Lower leg skin (tissue), 4 donors: ENCODE results near the gene KIF1B. TPM values are rescaled to one million over a fixed set of nuclear protein-coding genes. Genes with fewer than 3 reads are reported as not detected.
A peak's percentile ranks its signal among the peaks of the same experiment; 100 is the strongest.

ENCODE experiments used
- DNase-seq, 2 donors: peaks; one replicate each; pipeline ENCODE4 v3.0.0-alpha.2; 2019; ENCODE audit warnings: low spot score in 2 of 2
- H3K4me3 ChIP-seq: fragments of 200-600 bp; sonication (generic); 2 replicates; pipeline ENCODE4 v1.5.1; 2017; ENCODE audit warnings: mild to moderate bottlenecking, low read depth; ENCODE audit not compliant: poor library complexity, severe bottlenecking
- CTCF ChIP-seq, 3 donors: fragments of 450-650 bp; IDR thresholded peaks; one replicate each; pipeline ENCODE4 v1.5.1; 2016; ENCODE audit warnings: antibody characterized with exemption in 3 of 3, mild to moderate bottlenecking in 3 of 3, moderate library complexity in 2 of 3
- POLR2A ChIP-seq, 2 donors: fragments of 450-650 bp; IDR thresholded peaks; one replicate each; pipeline ENCODE4 v1.6.1; 2016 to 2017; ENCODE audit warnings: antibody characterized with exemption in 2 of 2, mild to moderate bottlenecking in 1 of 2, moderate library complexity in 1 of 2
- WGBS, 2 donors: methylation state at CpG; one replicate each; pipeline ENCODE4 v1.1.5; 2018; 5-methylcytosine and 5-hydroxymethylcytosine counted together
- intact Hi-C: fragments of 100-400 bp; cut with DNase I; formaldehyde crosslinking; loops from one replicate; pipeline ENCODE4 v1.15.0; 2023; ENCODE audit warnings: low total_unique reads
- total RNA-seq, 4 donors: library from RNA; depleted of rRNA; stranded (reverse); fragments of >200 nt; gene quantifications; one replicate each; pipeline ENCODE4 v1.1.0, GENCODE V29; 2016

Gene KIF1B, protein sequence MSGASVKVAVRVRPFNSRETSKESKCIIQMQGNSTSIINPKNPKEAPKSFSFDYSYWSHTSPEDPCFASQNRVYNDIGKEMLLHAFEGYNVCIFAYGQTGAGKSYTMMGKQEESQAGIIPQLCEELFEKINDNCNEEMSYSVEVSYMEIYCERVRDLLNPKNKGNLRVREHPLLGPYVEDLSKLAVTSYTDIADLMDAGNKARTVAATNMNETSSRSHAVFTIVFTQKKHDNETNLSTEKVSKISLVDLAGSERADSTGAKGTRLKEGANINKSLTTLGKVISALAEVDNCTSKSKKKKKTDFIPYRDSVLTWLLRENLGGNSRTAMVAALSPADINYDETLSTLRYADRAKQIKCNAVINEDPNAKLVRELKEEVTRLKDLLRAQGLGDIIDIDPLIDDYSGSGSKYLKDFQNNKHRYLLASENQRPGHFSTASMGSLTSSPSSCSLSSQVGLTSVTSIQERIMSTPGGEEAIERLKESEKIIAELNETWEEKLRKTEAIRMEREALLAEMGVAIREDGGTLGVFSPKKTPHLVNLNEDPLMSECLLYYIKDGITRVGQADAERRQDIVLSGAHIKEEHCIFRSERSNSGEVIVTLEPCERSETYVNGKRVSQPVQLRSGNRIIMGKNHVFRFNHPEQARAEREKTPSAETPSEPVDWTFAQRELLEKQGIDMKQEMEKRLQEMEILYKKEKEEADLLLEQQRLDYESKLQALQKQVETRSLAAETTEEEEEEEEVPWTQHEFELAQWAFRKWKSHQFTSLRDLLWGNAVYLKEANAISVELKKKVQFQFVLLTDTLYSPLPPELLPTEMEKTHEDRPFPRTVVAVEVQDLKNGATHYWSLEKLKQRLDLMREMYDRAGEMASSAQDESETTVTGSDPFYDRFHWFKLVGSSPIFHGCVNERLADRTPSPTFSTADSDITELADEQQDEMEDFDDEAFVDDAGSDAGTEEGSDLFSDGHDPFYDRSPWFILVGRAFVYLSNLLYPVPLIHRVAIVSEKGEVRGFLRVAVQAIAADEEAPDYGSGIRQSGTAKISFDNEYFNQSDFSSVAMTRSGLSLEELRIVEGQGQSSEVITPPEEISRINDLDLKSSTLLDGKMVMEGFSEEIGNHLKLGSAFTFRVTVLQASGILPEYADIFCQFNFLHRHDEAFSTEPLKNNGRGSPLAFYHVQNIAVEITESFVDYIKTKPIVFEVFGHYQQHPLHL (N-terminal part only)
- total RNA-seq: 10 to 100 TPM; 44.1 to 53.1 (median 46.0) TPM

DNA sequence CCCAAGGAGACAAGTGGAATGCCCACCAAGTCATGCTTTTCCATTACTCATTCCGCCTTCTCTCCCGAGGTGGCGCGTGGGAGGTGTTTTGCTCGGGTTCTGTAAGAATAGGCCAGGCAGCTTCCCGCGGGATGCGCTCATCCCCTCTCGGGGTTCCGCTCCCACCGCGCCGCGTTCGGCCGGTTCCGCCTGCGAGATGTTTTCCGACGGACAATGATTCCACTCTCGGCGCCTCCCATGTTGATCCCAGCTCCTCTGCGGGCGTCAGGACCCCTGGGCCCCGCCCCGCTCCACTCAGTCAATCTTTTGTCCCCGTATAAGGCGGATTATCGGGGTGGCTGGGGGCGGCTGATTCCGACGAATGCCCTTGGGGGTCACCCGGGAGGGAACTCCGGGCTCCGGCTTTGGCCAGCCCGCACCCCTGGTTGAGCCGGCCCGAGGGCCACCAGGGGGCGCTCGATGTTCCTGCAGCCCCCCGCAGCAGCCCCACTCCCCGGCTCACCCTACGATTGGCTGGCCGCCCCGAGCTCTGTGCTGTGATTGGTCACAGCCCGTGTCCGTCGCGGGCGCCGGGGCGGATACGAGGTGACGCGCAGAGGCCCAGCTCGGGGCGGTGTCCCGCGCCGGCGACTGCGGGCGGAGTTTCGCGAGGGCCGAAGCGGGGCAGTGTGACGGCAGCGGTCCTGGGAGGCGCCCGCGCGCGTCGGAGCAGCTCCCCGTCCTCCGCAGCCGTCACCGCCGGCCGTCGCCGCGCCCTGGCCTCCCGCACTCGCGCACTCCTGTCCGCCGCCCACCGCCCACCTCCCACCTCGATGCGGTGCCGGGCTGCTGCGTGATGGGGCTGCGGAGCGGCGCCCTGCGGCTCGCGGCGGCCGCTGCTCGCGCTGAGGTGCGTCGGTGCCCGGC lies at the start of gene KIF1B:
Gene KIF1B (plus strand): TSS at position 666 of the 906 bp plus-strand sequence. CDS start 21,759 bp downstream, outside the sequence.
- intact Hi-C loops: loop anchor here (10.0 kb wide), 1 partner anchor 135 kb away; no protein-coding TSS in a partner anchor
- 0 to 1% methylated on average over 47 of the region's 107 CpGs for WGBS, 2 donors
- TF ChIP-seq POLR2A (IDR thresholded peaks at IDR 0.05): peak in 1 of 2 donors; percentile 77
- peak in 1 of 3 donors; percentile 98 for TF ChIP-seq CTCF (IDR thresholded peaks at IDR 0.05)
- H3K4me3 ChIP-seq: peak within 1 kb of the TSS; percentile 70
- DNase-seq: peak; percentile 97 to 100

DNA sequence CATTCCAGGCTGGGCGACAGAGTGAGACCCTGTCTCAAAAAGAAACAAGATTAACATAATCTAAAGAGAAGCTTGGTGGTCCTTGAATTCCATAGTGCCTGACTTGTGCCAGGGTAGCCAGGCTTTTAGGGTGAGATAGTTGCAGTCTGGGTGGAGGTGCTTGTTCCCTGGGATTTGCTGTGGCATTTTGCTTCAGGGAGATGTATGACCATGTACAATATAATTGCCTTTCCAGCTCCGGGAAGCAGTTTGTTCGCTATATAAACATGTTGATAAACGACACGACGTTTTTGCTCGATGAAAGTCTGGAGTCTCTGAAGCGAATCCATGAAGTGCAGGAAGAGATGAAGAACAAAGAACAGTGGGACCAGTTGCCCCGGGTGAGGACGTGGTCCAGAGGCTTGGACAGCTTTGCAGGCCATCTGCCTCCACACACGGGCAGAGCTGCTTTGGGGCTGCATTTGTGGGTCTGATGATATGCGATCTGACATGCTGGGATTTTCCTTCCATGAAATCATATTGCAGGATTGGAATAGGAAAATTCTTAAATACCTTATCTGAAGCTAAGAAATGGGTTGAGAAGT lies 49.4 kb upstream of the KIF1B start:
- DNase-seq: peak in 1 of 2 donors; percentile 66
- TF ChIP-seq CTCF (IDR thresholded peaks at IDR 0.05): no peak
- no peak for TF ChIP-seq POLR2A (IDR thresholded peaks at IDR 0.05)
- no peak overlapping the region for H3K4me3 ChIP-seq
- WGBS, 2 donors: 75 to 80% methylated on average over 12 of the region's 12 CpGs
- intact Hi-C loops: no loop called here

DNA sequence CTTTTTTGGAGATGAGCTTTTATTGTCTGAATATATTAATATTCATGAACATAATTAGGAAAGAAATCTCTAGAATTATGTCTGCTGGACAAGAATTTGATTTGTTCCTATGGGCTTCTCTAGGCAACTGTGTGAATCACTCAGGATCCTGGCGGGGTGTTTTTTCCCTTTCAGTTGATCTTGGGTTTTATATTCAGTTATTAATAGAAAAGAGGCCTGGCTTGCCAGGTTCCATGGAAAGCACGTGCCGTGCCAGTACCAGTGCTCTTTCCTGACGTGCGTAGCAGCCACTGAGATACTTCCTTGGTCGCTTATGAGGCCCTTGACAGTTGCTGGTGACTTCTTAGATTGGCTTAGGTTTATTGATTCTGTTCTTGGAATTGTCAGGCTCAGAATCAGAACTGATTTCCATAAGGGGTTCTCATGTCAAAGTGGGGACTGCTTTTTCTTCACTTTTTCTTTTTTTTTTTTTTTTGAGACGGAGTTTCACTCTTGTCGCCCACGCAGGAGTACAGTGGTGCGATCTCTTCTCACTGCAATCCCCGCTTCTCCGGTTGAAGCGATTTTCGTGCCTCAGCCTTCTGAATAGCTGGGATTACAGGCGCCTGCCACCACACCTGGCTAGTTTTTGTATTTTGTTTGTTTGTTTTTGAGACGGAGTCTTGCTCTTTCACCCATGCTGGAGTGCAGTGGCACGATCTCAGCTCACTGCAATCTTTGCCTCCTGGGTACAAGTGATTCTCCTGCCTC lies 48.7 kb upstream of the KIF1B start:
- DNase-seq: peak in 1 of 2 donors; percentile 40
- intact Hi-C loops: no loop called here
- TF ChIP-seq POLR2A (IDR thresholded peaks at IDR 0.05) (no peak), CTCF (IDR thresholded peaks at IDR 0.05) (no peak)
- no peak overlapping the region for H3K4me3 ChIP-seq
- 73 to 82% methylated on average over 17 of the region's 17 CpGs for WGBS, 2 donors

DNA sequence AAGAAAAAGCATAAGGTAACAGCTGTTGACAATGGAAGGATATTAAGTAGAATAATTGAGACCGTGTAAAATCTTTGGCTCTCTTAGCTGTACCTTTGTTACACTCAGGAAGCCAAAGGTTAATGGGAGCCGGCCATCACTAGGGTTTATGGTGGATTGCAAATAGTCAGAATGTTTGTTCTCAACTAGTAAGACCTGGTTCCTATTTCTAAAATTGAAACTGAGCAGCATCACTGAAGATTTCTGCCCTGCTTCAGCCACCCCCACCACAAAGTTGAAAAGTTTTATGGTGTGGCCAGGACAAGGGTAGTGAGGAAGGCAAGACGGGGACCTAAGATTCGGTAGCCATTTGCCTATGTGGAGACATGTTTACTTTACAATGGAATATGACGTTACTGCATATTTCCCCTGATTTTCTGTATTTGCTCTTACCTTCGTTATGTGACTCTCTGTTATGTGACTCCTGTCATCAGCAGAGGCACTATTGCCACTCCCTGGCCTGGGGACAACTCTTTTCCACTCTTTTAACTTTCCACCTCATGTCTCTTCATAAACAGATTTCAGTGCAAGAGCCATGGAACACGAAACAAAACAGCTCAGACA lies 41.4 kb upstream of the KIF1B start:
- WGBS, 2 donors: 84 to 93% methylated on average over 7 of the region's 7 CpGs
- DNase-seq: no peak
- intact Hi-C loops: no loop called here
- no peak for TF ChIP-seq POLR2A (IDR thresholded peaks at IDR 0.05)
- TF ChIP-seq CTCF (IDR thresholded peaks at IDR 0.05): no peak
- no peak overlapping the region for H3K4me3 ChIP-seq
